22Rv1 (cell line): ENCODE results near the gene PACRG.
"Not testable (repeated sequence)": the region's sequence is repeated elsewhere in the genome, so short reads cannot be mapped to it uniquely, and the experiment has no call there.

ENCODE experiments used
- H3K27ac ChIP-seq: fragments of 450-650 bp; 2 replicates; pipeline ENCODE4 v1.5.1; 2017
- ZFX ChIP-seq: fragments of 450-650 bp; IDR thresholded peaks from 2 replicates; pipeline ENCODE4 v1.6.1; 2017; ENCODE audit warnings: antibody characterized with exemption, borderline replicate concordance
- TF ChIP-seq, protein P1 (sequence below): fragments of 450-650 bp; IDR thresholded peaks from 2 replicates; pipeline ENCODE4 v1.5.1; 2017; ENCODE audit warnings: mild to moderate bottlenecking

PACRG gene

GRCh38 chr6:162727322-162728182 is at the start of gene PACRG, which contains the start of gene PRKN:
Gene PACRG, plus strand, starts transcription at chr6:162727974.
Gene PRKN, minus strand, starts transcription at chr6:162727766.
- TF ChIP-seq, protein P1, sequence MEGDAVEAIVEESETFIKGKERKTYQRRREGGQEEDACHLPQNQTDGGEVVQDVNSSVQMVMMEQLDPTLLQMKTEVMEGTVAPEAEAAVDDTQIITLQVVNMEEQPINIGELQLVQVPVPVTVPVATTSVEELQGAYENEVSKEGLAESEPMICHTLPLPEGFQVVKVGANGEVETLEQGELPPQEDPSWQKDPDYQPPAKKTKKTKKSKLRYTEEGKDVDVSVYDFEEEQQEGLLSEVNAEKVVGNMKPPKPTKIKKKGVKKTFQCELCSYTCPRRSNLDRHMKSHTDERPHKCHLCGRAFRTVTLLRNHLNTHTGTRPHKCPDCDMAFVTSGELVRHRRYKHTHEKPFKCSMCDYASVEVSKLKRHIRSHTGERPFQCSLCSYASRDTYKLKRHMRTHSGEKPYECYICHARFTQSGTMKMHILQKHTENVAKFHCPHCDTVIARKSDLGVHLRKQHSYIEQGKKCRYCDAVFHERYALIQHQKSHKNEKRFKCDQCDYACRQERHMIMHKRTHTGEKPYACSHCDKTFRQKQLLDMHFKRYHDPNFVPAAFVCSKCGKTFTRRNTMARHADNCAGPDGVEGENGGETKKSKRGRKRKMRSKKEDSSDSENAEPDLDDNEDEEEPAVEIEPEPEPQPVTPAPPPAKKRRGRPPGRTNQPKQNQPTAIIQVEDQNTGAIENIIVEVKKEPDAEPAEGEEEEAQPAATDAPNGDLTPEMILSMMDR, result no peak
- no peak for TF ChIP-seq ZFX
- H3K27ac ChIP-seq, result peak within 1 kb of the TSS; percentile 62

DNA sequence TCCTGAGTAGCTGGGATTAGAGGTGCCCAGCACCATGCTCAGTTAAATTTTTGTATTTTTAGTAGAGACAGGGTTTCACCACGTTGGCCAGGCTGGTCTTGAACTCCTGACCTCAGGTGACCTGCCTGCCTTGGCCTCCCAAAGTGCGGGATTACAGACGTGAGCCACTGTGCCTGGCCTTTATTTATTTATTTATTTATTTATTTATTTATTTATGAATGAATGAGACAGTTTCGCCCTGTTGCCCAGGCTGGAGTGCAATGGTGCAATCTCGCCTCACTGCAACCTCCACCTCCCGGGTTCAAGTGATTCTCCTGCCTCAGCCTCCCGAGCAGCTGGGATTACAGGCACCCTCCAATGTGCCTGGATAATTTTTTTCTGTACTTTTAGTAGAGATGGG is 48.9 kb upstream of the PACRG start:
- not testable (repeated sequence) for H3K27ac ChIP-seq

GRCh38 chr6:162679681-162680080 is 48.1 kb upstream of the PACRG start:
- TF ChIP-seq, protein P1, result no peak
- TF ChIP-seq ZFX, result no peak
- no peak overlapping the region for H3K27ac ChIP-seq

DNA sequence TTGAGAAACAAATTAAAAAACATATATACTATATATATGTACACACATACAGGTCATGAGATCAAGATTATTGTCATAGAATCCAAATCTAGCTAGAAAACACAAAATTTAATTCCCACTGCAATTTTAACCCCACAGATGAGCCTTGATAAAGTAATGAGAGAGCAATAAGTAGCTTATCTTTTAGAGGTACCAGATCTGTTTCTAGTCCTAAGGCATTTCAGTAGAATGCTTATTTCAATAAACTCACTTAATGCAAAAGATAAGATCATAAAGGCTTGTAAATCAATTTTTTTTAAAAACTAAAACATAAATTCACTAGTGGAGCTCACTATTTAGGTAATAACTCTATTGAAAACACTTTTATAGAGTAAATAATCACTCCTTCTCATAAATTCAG is 47.4 kb upstream of the PACRG start:
- TF ChIP-seq ZFX, result no peak
- TF ChIP-seq, protein P1, result no peak
- no peak overlapping the region for H3K27ac ChIP-seq

GRCh38 chr6:162680871-162681270 is 46.9 kb upstream of the PACRG start:
- no peak overlapping the region for H3K27ac ChIP-seq
- TF ChIP-seq ZFX, result no peak
- TF ChIP-seq, protein P1, result no peak

DNA sequence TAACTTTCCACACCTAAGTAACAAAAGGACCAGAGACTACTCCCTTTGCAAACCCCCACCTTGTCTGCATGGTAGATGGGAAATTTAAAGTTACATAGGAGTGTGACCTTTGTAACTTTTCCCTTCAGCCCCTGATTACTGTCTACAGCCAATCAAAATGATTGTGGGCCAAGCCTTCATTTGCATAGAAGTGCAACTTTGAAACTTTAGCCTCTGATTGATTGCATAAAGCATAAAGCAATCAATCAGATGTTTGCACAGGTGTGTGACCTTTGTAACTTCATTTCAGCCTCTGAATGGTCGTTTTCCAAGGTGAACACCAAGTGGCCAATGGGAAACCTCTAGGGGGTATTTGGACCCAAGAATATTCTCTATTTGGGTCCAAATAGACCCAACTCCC is 46.3 kb upstream of the PACRG start:
- TF ChIP-seq, protein P1, result no peak
- no peak for TF ChIP-seq ZFX
- no peak overlapping the region for H3K27ac ChIP-seq

DNA sequence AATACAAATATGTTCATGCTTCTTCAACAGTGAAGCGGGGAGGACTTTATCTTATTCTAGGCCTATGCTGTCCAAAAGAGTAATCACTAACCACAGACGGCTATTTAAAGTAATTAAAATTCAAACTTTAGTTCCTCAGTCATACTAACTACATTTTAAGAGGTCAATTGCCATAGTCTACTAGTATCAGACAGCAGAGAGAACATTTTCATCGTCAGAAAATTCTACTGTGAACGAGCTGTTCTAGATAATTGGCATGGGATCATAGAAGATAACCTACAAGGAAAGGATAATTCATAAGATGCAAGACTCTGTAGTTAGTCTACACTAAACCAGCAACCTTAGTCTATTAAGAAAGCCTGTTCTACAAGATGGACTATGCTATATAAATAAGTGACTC is 44.6 kb upstream of the PACRG start:
- no peak for TF ChIP-seq ZFX
- TF ChIP-seq, protein P1, result no peak
- no peak overlapping the region for H3K27ac ChIP-seq
